GM19455 (cell line): Measurements from ENCODE around the gene ST8SIA1.

ENCODE experiments used
- ATAC-seq: cut with Tn5 transposase; IDR thresholded peaks from one replicate; pipeline ENCODE4 v1.9.1; 2021; ENCODE audit not compliant: unreplicated experiment

The ST8SIA1 gene

GRCh38 chr12:22333186-22333712, 1.3 kb downstream of the ST8SIA1 start:
- no peak for ATAC-seq

- ATAC-seq: no peak
Measured at GRCh38 chr12:22332202-22332601, 2.3 kb downstream of the ST8SIA1 start.

- ATAC-seq: no peak
Measured at GRCh38 chr12:22329621-22330020, 4.9 kb downstream of the ST8SIA1 start.

GRCh38 chr12:22325218-22325617, 9.3 kb downstream of the ST8SIA1 start:
- no peak for ATAC-seq

- no peak for ATAC-seq
Measured at GRCh38 chr12:22322091-22322490, 12.4 kb downstream of the ST8SIA1 start.

- ATAC-seq: no peak
Measured at GRCh38 chr12:22321638-22322037, 12.9 kb downstream of the ST8SIA1 start.

GRCh38 chr12:22321018-22321605, 13.4 kb downstream of the ST8SIA1 start:
- no peak for ATAC-seq

- no peak for ATAC-seq
Measured at GRCh38 chr12:22318108-22318737, 16.3 kb downstream of the ST8SIA1 start.

GRCh38 chr12:22313963-22314330, 20.6 kb downstream of the ST8SIA1 start:
- ATAC-seq: no peak

GRCh38 chr12:22313286-22313962, 21.1 kb downstream of the ST8SIA1 start:
- ATAC-seq: no peak

- ATAC-seq: no peak
Measured at GRCh38 chr12:22312336-22312735, 22.2 kb downstream of the ST8SIA1 start.

GRCh38 chr12:22310709-22311108, 23.8 kb downstream of the ST8SIA1 start:
- ATAC-seq: no peak

GRCh38 chr12:22310275-22310674, 24.2 kb downstream of the ST8SIA1 start:
- ATAC-seq: no peak

GRCh38 chr12:22307811-22308210, 26.7 kb downstream of the ST8SIA1 start:
- ATAC-seq: no peak

- ATAC-seq: no peak
Measured at GRCh38 chr12:22306311-22306710, 28.2 kb downstream of the ST8SIA1 start.

GRCh38 chr12:22304341-22304740, 30.2 kb downstream of the ST8SIA1 start:
- ATAC-seq: no peak

- ATAC-seq: no peak
Measured at GRCh38 chr12:22299294-22299912, 35.1 kb downstream of the ST8SIA1 start.

- no peak for ATAC-seq
Measured at GRCh38 chr12:22289250-22289649, 45.3 kb downstream of the ST8SIA1 start.

GRCh38 chr12:22287776-22288621, 46.5 kb downstream of the ST8SIA1 start:
- ATAC-seq: no peak

GRCh38 chr12:22287101-22287500, 47.4 kb downstream of the ST8SIA1 start:
- ATAC-seq: no peak

- ATAC-seq: no peak
Measured at GRCh38 chr12:22286569-22286968, 47.9 kb downstream of the ST8SIA1 start.
